Bronchial epithelial cell (primary cell): ENCODE measurements around the gene OR5B12. TPM values are rescaled to one million over a fixed set of nuclear protein-coding genes. Genes with fewer than 3 reads are reported as not detected.
A peak's percentile ranks its signal among the peaks of the same experiment; 100 is the strongest.

ENCODE experiments used
- DNase-seq: peaks from one replicate; pipeline ENCODE4 v3.0.0-alpha.2; 2010; ENCODE audit warnings: low read depth
- FAIRE-seq: peaks from 2 replicates; lab custom pipeline; 2011; peaks lifted over from hg19 to GRCh38; lab: Jason Lieb, UNC
- H3K27me3 ChIP-seq: 2 replicates; pipeline ENCODE4 v1.5.1; 2011; ENCODE audit warnings: low read length; ENCODE audit not compliant: control insufficient read depth, insufficient read depth
- H3K36me3 ChIP-seq: 2 replicates; pipeline ENCODE4 v1.5.1; 2011; ENCODE audit warnings: low read length; ENCODE audit not compliant: control insufficient read depth, insufficient read depth
- H3K4me3 ChIP-seq: 2 replicates; pipeline ENCODE4 v1.5.1; 2011; ENCODE audit warnings: mild to moderate bottlenecking, low read depth, low read length, control low read depth
- CTCF ChIP-seq: IDR thresholded peaks from 2 replicates; pipeline ENCODE4 v1.5.1; 2011; ENCODE audit warnings: mild to moderate bottlenecking, moderate library complexity, low read length, control low read depth, inconsistent platforms; ENCODE audit not compliant: insufficient read depth, severe bottlenecking
- total RNA-seq: library from RNA; depleted of rRNA; stranded (reverse); fragments of >200 nt; gene quantifications from 2 replicates; pipeline ENCODE4 v1.2.1, GENCODE V29; 2014

Gene OR5B12
- total RNA-seq, 1 donor from 2014 or later: not detected

DNA sequence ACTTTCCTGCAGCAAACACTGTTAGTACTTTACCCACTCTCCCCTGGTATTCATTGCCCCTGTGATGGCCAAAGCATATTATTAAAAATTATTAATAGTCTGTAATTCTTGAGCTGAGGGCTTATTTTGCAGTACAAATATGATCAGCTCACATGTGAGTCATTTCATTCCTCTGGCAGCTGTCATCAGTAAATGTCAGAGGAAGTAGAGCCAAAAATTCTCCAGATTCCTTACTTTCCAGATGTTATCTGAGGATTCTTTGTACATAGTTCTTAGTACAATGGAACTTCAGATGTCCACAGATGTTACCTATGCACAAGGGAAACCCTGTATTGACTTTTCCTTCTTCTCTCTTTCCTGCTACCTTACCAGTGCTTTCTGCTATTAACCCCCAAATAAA, 47.8 kb downstream of the OR5B12 start:
- no peak for TF ChIP-seq CTCF
- FAIRE-seq (no peak), DNase-seq (peak; percentile 85)
- H3K36me3 ChIP-seq: no peaks in the 10 kb centered on the region
- no peak overlapping the region for H3K4me3 ChIP-seq
- H3K27me3 ChIP-seq: no peaks in the 10 kb centered on the region

DNA sequence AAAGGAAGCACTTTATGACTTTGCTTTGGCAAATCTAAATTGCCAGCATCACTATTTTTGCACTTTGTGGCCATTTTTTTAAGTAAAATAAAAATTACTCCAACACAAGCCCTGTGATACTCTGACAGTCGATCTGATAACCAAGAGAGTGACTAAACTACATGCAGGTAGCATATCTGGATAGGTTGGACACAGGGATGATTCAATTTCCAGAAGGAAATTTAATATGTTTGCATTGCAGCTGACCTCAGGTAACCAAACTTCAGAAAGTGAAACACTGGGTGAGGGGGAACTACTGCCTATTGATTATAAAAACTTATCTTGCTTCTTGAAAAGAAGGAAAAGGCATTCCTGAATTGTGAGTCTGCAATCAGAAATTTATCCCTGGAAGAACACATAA, 49.3 kb downstream of the OR5B12 start:
- FAIRE-seq: no peak
- DNase-seq: peak; percentile 91
- no peak overlapping the region for H3K4me3 ChIP-seq
- no peak for TF ChIP-seq CTCF
- no peaks in the 10 kb centered on the region for H3K27me3 ChIP-seq
- no peaks in the 10 kb centered on the region for H3K36me3 ChIP-seq

DNA sequence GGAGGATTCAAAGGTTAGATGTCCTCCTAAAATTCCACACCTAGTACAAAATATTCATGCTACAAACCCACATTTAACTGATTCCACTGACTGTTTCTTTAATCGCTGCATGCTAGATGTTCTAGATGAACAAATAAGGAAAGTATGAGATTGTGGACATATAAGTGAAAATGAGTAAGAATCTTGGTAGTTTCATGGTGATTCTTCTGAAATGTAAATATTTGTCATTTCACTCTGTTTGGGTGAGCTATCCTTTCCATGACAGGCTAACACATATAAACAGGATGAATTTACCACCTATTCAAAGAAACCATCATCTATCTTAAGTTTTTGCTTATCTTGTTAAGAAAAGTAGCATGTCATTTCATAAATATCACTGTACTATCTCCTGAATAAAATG, 50.2 kb downstream of the OR5B12 start:
- DNase-seq: peak; percentile 79

DNA sequence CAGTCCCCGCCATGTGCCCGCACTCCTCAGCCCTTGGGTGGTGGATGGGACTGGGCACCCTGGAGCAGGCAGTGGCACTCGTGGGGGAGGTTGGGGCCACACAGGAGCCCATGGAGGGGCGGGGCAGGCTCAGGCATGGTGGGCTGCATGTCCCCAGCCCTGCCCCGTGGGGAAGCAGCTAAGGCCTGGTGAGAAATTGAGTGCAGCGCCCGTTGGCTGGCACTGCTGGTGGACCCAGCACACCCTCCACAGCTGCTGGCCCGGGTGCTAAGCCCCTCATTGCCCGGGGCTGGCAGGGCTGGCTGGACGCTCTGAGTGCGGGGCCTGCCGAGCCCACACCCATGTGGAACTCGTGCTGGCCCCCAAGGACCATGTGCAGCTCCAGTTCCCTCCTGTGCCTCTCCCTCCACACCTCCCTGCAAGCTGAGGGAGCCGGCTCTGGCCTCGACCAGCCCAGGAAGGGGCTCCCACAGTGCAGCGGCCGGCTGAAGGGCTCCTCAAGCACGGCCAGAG, 51.4 kb downstream of the OR5B12 start:
- Histone ChIP-seq H3K27me3 (no peaks in the 10 kb centered on the region), H3K4me3 (no peak overlapping the region), H3K36me3 (no peaks in the 10 kb centered on the region)
- no peak for DNase-seq
- TF ChIP-seq CTCF: no peak
- no peak for FAIRE-seq

More for the DNA sequence above, 50.2 kb downstream of the OR5B12 start:
- no peak overlapping the region for H3K4me3 ChIP-seq
- FAIRE-seq: no peak
- no peak for TF ChIP-seq CTCF
- no peaks in the 10 kb centered on the region for H3K27me3 ChIP-seq
- H3K36me3 ChIP-seq: no peaks in the 10 kb centered on the region

Other genes with a start within 250 kb of the OR5B12 start
- gene OR1S2, start 238.1 kb downstream of the OR5B12 start, total RNA-seq: not detected in 2 replicates
- gene OR1S1, start 229.5 kb downstream of the OR5B12 start, total RNA-seq: not detected in 2 replicates
- not detected in 2 replicates for gene OR10Q1, start 213.3 kb downstream of the OR5B12 start, total RNA-seq
- not detected in 2 replicates for gene OR10W1, start 174.0 kb downstream of the OR5B12 start, total RNA-seq
- gene OR5B17, start 83.2 kb downstream of the OR5B12 start, total RNA-seq: not detected in 2 replicates
- gene OR5B3, start 35.4 kb downstream of the OR5B12 start, total RNA-seq: not detected in 2 replicates
- not detected in 2 replicates for gene OR5B2, start 14.1 kb downstream of the OR5B12 start, total RNA-seq
- not detected in 2 replicates for gene OR5B21, start 65.9 kb upstream of the OR5B12 start, total RNA-seq
- gene LPXN, start 133.6 kb upstream of the OR5B12 start, total RNA-seq: 1.6 and 1.7 TPM in 2 replicates
- gene ZFP91, start 136.8 kb upstream of the OR5B12 start, total RNA-seq: 48.6 and 49.5 TPM in 2 replicates
- 2.0 and 2.4 TPM in 2 replicates for gene CNTF, start 180.4 kb upstream of the OR5B12 start, total RNA-seq